Measurements from ENCODE around the gene MOSPD2.

The MOSPD2 gene

DNA sequence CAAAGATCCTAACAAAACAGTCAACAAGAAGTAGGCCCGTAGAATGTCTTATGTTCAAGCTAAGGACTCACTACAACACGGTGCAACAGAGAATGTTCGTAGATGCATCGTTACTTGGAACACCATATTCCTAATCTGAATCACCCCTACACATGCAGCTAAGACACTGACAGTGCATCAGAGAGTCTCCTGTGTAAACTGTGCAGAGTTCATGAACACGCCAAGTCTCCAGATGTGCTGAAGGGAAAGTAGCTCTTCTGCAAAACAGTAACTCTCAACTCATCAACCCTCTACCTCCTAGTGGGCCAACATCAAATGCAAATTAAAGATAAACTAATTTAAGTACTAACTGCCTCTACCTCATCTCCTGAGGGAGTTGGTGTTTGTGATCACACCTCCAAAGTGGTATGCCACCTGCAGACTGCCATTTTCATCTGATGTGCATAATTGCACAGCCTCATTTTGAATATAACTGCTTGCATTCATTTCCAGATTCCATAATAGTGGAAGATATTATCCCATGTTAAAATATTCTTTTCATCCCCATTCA is 73.5 kb downstream of the MOSPD2 start:
- H3K27me3 ChIP-seq (ENCODE audit: control insufficient read depth in 5 of 5, insufficient read depth in 4 of 5, low read length in 5 of 5), result peaks cover 0 to 15% (median 4%) of the 10 kb centered on the region in 5 donors
- H3K36me3 ChIP-seq (ENCODE audit: control insufficient read depth in 5 of 5, insufficient read depth in 5 of 5, low read length in 5 of 5), result no peaks in the 10 kb centered on the region
- H3K4me1 ChIP-seq (ENCODE audit: control insufficient read depth in 5 of 5, insufficient read depth in 5 of 5, low read length in 5 of 5), result no peaks in the 10 kb centered on the region
- H3K4me3 ChIP-seq (ENCODE audit: low read depth in 1 of 5, low read length in 5 of 5), result no peak overlapping the region
- no peaks in the 10 kb centered on the region for H3K9me3 ChIP-seq (ENCODE audit: control insufficient read depth in 5 of 5, low read length in 5 of 5)
- no peak overlapping the region for H3K9ac ChIP-seq (ENCODE audit: low read length in 5 of 5)
- H3K27ac ChIP-seq (ENCODE audit: low read depth, low read length), result no peak overlapping the region

DNA sequence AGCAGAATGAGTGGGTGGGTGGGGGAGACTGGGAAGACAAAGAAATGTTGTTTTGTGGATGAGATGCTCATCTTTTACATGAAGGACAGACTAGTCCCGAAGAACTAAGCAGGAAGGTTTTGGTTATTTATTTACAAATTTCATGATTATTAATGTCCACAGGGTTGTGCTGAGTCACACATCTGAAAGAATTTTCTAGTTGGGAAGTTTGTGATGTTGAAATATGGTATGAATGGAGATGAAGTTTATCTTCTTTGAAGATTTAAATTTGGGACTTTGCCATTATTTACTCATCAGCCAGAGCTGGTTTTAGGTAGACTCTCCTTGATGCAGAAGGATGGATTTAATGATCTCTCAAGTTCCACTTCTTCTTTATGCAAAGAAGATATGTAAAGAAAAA is 75.5 kb downstream of the MOSPD2 start:
- H3K36me3 ChIP-seq (ENCODE audit: control insufficient read depth in 5 of 5, insufficient read depth in 5 of 5, low read length in 5 of 5), result no peaks in the 10 kb centered on the region
- H3K4me3 ChIP-seq (ENCODE audit: low read depth in 1 of 5, low read length in 5 of 5), result no peak overlapping the region
- H3K9ac ChIP-seq (ENCODE audit: low read length in 5 of 5), result no peak overlapping the region
- no peaks in the 10 kb centered on the region for H3K4me1 ChIP-seq (ENCODE audit: control insufficient read depth in 5 of 5, insufficient read depth in 5 of 5, low read length in 5 of 5)
- no peaks in the 10 kb centered on the region for H3K9me3 ChIP-seq (ENCODE audit: control insufficient read depth in 5 of 5, low read length in 5 of 5)
- no peak overlapping the region for H3K27ac ChIP-seq (ENCODE audit: low read depth, low read length)
- H3K27me3 ChIP-seq (ENCODE audit: control insufficient read depth in 5 of 5, insufficient read depth in 4 of 5, low read length in 5 of 5), result peaks cover 0 to 15% (median 4%) of the 10 kb centered on the region in 5 donors

DNA sequence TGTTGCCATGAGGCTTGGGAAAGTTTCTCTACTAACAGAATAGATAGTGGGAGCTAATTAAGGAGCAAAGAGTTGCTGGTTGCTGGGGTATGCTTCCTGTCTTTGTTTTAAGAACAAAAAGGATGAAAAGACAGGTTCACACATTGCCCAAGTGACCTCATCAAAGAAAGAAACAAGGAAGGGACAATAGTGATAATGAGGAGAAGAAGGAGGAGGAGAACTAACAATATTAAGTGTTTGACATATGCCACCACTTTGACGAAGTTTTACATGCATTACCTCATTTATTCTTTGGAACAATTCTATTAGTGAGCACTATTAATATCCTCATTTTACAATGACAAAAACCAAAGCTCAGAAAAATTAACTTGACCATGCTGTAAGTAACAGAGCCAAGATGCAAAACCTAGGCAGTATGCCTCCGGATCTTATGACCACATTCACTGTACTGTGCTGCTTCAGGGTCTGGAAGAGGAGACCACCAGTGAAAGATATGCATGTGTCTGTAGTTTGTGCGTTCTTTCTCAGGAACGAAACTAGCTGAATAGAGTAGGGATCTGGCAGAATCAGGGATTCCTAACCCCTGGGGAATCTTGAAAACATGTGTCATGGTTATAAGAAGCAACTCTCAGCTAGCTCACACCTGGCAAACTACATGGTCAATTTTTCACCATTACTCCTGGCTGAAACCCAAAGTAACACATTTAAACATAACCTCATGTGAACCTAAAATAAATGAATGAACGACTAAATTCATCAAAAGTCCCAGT is 83.8 kb downstream of the MOSPD2 start:
- Histone ChIP-seq H3K27me3 (ENCODE audit: control insufficient read depth in 5 of 5, insufficient read depth in 4 of 5, low read length in 5 of 5) (peaks cover 0 to 3% (median 0%) of the 10 kb centered on the region in 5 donors), H3K4me3 (ENCODE audit: low read depth in 1 of 5, low read length in 5 of 5) (no peak overlapping the region), H3K4me1 (ENCODE audit: control insufficient read depth in 5 of 5, insufficient read depth in 5 of 5, low read length in 5 of 5) (no peaks in the 10 kb centered on the region), H3K36me3 (ENCODE audit: control insufficient read depth in 5 of 5, insufficient read depth in 5 of 5, low read length in 5 of 5) (no peaks in the 10 kb centered on the region), H3K9me3 (ENCODE audit: control insufficient read depth in 5 of 5, low read length in 5 of 5) (no peaks in the 10 kb centered on the region), H3K9ac (ENCODE audit: low read length in 5 of 5) (no peak overlapping the region), H3K27ac (ENCODE audit: low read depth, low read length) (no peak overlapping the region)

DNA sequence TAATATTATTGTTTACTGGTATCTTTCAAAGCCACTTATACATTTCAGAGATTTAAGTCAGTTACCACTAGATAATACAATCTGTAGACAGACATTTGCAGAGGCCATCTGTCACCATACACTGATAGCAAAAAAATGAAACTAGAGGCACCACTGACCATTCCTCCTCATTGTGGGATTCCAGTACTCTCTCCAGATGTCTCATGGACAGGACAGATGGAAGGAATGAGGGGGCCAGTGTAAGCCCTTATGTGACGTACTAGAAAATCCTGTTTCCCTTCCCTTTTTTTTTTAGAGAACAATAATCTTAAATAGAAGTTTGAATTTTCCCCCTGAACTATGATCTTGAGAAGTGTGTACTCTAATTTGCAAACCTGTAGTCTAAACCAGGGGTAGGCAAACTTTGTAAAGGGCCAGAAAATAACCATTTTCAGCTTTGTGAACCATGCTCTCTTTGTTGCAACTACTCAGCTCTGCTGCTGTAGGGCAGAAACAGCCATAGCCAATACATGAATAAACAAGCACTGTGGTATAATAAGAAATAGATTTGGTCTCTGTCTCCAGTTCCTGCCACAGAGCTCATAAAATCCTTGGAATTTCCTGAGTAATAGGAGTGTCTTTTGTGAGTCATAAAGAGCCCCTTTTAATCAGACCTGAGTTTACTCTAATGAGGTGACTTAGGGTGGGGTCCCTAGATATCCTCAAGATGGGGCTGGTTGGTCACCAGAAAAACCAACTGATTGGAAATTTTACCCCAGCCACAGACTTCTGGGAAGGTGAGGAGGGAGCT is 90.4 kb downstream of the MOSPD2 start:
- no peaks in the 10 kb centered on the region for H3K36me3 ChIP-seq (ENCODE audit: control insufficient read depth in 5 of 5, insufficient read depth in 5 of 5, low read length in 5 of 5)
- H3K4me3 ChIP-seq (ENCODE audit: low read depth in 1 of 5, low read length in 5 of 5), result no peak overlapping the region
- no peak overlapping the region for H3K9ac ChIP-seq (ENCODE audit: low read length in 5 of 5)
- H3K4me1 ChIP-seq (ENCODE audit: control insufficient read depth in 5 of 5, insufficient read depth in 5 of 5, low read length in 5 of 5), result no peaks in the 10 kb centered on the region
- peaks cover 0 to 2% (median 0%) of the 10 kb centered on the region in 5 donors for H3K27me3 ChIP-seq (ENCODE audit: control insufficient read depth in 5 of 5, insufficient read depth in 4 of 5, low read length in 5 of 5)
- H3K9me3 ChIP-seq (ENCODE audit: control insufficient read depth in 5 of 5, low read length in 5 of 5), result no peaks in the 10 kb centered on the region
- no peak overlapping the region for H3K27ac ChIP-seq (ENCODE audit: low read depth, low read length)

DNA sequence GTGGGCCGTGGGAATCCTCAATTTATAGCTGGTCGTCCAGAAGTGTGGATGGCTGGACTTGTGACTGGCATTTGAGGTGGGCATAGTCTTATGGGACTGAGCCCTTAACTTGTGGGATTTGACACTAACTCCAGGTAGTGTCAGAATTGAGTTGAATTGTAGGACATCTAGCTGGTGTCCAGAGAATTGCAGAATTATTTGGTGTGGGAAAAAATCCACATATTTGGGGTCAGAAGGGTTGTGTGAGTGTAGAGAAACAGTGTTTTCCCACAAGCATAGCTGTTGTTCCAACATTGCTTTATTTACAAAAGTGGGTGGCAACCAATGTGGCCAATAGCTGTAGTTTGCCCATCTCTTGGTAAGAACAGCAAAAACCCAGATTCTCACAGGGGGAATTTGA is 91.3 kb downstream of the MOSPD2 start:
- H3K27ac ChIP-seq (ENCODE audit: low read depth, low read length), result no peak overlapping the region
- H3K27me3 ChIP-seq (ENCODE audit: control insufficient read depth in 5 of 5, insufficient read depth in 4 of 5, low read length in 5 of 5), result peaks cover 0 to 2% (median 0%) of the 10 kb centered on the region in 5 donors
- H3K4me1 ChIP-seq (ENCODE audit: control insufficient read depth in 5 of 5, insufficient read depth in 5 of 5, low read length in 5 of 5), result no peaks in the 10 kb centered on the region
- H3K36me3 ChIP-seq (ENCODE audit: control insufficient read depth in 5 of 5, insufficient read depth in 5 of 5, low read length in 5 of 5), result no peaks in the 10 kb centered on the region
- no peak overlapping the region for H3K9ac ChIP-seq (ENCODE audit: low read length in 5 of 5)
- no peak overlapping the region for H3K4me3 ChIP-seq (ENCODE audit: low read depth in 1 of 5, low read length in 5 of 5)
- H3K9me3 ChIP-seq (ENCODE audit: control insufficient read depth in 5 of 5, low read length in 5 of 5), result no peaks in the 10 kb centered on the region
